GM18505 (cell line): Measurements from ENCODE around the gene AGMO.

Experiments used
- ATAC-seq: cut with Tn5 transposase; IDR thresholded peaks from one replicate; pipeline ENCODE4 v1.9.1; 2021; ENCODE audit not compliant: unreplicated experiment
- POLR2A ChIP-seq: IDR thresholded peaks from 4 replicates; pipeline ENCODE4 v1.6.1; 2011; ENCODE audit warnings: borderline replicate concordance; ENCODE audit not compliant: insufficient read depth, insufficient read length; ENCODE audit errors: extremely low read depth

Gene AGMO

GRCh38 chr7:15174485-15174884 lies 387.3 kb downstream of the AGMO start:
- TF ChIP-seq POLR2A: no peak

GRCh38 chr7:15168489-15168888 lies 393.3 kb downstream of the AGMO start:
- no peak for TF ChIP-seq POLR2A
- ATAC-seq: no peak

More at GRCh38 chr7:15174485-15174884, 387.3 kb downstream of the AGMO start:
- no peak for ATAC-seq

- TF ChIP-seq POLR2A: no peak
- ATAC-seq: no peak
These were observed 393.9 kb downstream of the AGMO start for GRCh38 chr7:15167912-15168311.

GRCh38 chr7:15166620-15167019 lies 395.2 kb downstream of the AGMO start:
- ATAC-seq: no peak

GRCh38 chr7:15159261-15159660 lies 402.6 kb downstream of the AGMO start:
- TF ChIP-seq POLR2A: no peak
- ATAC-seq: no peak

More at GRCh38 chr7:15166620-15167019, 395.2 kb downstream of the AGMO start:
- no peak for TF ChIP-seq POLR2A

GRCh38 chr7:15158141-15158810 lies 403.5 kb downstream of the AGMO start:
- no peak for TF ChIP-seq POLR2A
- no peak for ATAC-seq
